ENCODE data around the gene KCNA5. TPM values are rescaled to one million over a fixed set of nuclear protein-coding genes. Genes with fewer than 3 reads are reported as not detected.

Gene KCNA5
- total RNA-seq, 1 donor from 2014 or later: 1.8 TPM

DNA sequence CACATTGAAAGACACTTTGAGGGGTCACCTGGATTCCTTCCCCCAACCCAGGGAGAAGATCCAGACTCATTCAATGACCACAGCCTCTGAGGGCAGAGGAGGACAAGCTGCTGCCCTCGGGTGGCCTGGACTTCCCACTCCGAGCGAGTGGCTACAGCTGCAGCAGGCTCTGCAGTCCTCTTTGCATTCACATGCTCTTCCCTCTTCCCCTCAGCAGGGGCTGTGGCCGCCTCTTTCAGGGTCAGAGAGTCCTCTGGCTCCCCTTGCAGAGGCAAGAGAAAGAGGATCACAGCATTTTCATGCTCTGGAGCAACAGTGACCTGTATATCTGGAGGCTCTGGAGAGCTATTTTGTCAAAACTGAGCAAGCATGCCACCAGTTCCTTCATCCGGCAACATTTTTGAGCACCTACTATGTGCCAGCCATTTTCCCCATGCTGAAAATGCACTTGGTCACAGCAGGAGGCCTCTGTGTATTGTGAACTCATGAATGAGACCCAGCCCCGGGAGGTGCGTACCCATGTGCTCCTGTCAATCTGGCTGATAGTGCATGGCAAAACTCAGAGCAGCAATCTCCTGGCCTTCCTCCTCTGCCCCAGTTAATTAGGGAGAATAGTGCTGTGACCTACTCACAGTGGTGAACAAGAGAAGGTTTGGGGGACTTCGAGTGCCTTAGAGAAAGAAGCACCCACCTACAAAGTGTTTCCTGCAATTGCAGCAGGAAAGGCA, 42.9 kb upstream of the KCNA5 start:
- H3K27me3 ChIP-seq: peaks cover 21% of the 10 kb centered on the region
- H3K4me3 ChIP-seq: no peak overlapping the region
- no peak for DNase-seq
- intact Hi-C loops (cut with DNase I): no loop called here
- no peaks in the 10 kb centered on the region for H3K4me1 ChIP-seq
- no peak overlapping the region for H3K27ac ChIP-seq
- H3K36me3 ChIP-seq: no peaks in the 10 kb centered on the region
- TF ChIP-seq CTCF (IDR thresholded peaks at IDR 0.05): no peak
- ATAC-seq: no peak
- no peaks in the 10 kb centered on the region for H3K9me3 ChIP-seq

GRCh38 chr12:5003025-5003666, 40.5 kb upstream of the KCNA5 start:
- ATAC-seq (peak; percentile 91), DNase-seq (peak; percentile 74)
- no peaks in the 10 kb centered on the region for H3K9me3 ChIP-seq
- no peaks in the 10 kb centered on the region for H3K36me3 ChIP-seq
- H3K27me3 ChIP-seq: peaks cover 18% of the 10 kb centered on the region
- no peak overlapping the region for H3K27ac ChIP-seq
- H3K4me3 ChIP-seq: no peak overlapping the region
- intact Hi-C loops (cut with DNase I): no loop called here
- TF ChIP-seq CTCF (IDR thresholded peaks at IDR 0.05): peak; percentile 90
- no peaks in the 10 kb centered on the region for H3K4me1 ChIP-seq

DNA sequence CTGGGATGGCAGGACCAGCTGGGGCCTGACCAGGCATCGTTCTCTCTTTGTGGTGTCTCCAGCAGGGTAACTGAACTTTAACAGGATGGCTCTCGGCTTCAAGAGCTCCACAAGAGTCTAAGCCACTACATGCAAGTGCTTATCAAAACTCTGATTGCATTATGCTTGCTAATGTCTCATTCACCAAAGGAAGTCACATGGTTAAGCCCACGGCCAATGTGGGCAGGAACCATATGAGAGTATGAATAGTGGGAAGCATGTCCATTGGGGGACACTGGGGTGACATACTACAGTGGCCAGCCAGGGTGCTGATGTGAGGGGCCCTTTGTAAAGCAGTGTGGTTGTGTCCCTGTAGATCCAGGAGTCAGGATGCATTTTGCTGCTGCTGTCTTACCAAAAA, 35.0 kb upstream of the KCNA5 start:
- DNase-seq (no peak), ATAC-seq (peak; percentile 22)
- Histone ChIP-seq H3K4me3 (no peak overlapping the region), H3K4me1 (no peaks in the 10 kb centered on the region), H3K9me3 (no peaks in the 10 kb centered on the region), H3K27me3 (peaks cover 14% of the 10 kb centered on the region), H3K36me3 (no peaks in the 10 kb centered on the region), H3K27ac (no peak overlapping the region)
- TF ChIP-seq CTCF (IDR thresholded peaks at IDR 0.05): no peak
- intact Hi-C loops (cut with DNase I): loop anchor here (5.0 kb wide), 1 partner anchor 156 kb away; no protein-coding TSS in a partner anchor

- intact Hi-C loops (cut with DNase I): no loop called here
- no peak overlapping the region for H3K27ac ChIP-seq
- no peak overlapping the region for H3K4me3 ChIP-seq
- H3K36me3 ChIP-seq: no peaks in the 10 kb centered on the region
- H3K9me3 ChIP-seq: no peaks in the 10 kb centered on the region
- H3K27me3 ChIP-seq: peaks cover under 1% of the 10 kb centered on the region
- DNase-seq (no peak), ATAC-seq (no peak)
- no peak for TF ChIP-seq CTCF (IDR thresholded peaks at IDR 0.05)
- H3K4me1 ChIP-seq: no peaks in the 10 kb centered on the region
These were observed 33.5 kb upstream of the KCNA5 start for GRCh38 chr12:5010151-5010550.

GRCh38 chr12:5012337-5012736, 31.3 kb upstream of the KCNA5 start:
- Histone ChIP-seq H3K36me3 (no peaks in the 10 kb centered on the region), H3K27ac (no peak overlapping the region), H3K27me3 (no peaks in the 10 kb centered on the region), H3K4me1 (no peaks in the 10 kb centered on the region), H3K9me3 (no peaks in the 10 kb centered on the region), H3K4me3 (no peak overlapping the region)
- ATAC-seq (no peak), DNase-seq (no peak)
- intact Hi-C loops (cut with DNase I): no loop called here
- no peak for TF ChIP-seq CTCF (IDR thresholded peaks at IDR 0.05)
